IPS DF 4.7 (cell line): ENCODE data around the gene MT1HL1.
"Not testable (repeated sequence)": the region's sequence is repeated elsewhere in the genome, so short reads cannot be mapped to it uniquely, and the experiment has no call there.

Source experiments
- DNase-seq: peaks from one replicate; pipeline ENCODE4 v3.0.0-alpha.2; 2013; ENCODE audit warnings: low spot score; ENCODE audit errors: extremely low read depth

Gene MT1HL1

GRCh38 chr1:237018896-237019295 is 14.7 kb upstream of the MT1HL1 start:
- DNase-seq: no peak

GRCh38 chr1:237016626-237017025 is 12.4 kb upstream of the MT1HL1 start:
- peak; percentile 44 for DNase-seq

GRCh38 chr1:237013608-237014007 is 9.4 kb upstream of the MT1HL1 start:
- DNase-seq: no peak

GRCh38 chr1:237012788-237013383 is 8.6 kb upstream of the MT1HL1 start:
- DNase-seq: no peak

GRCh38 chr1:237012361-237012760 is 8.1 kb upstream of the MT1HL1 start:
- DNase-seq: no peak

GRCh38 chr1:237011432-237011831 is 7.2 kb upstream of the MT1HL1 start:
- DNase-seq: no peak

- no peak for DNase-seq
Measured at GRCh38 chr1:237009611-237010010, 5.4 kb upstream of the MT1HL1 start.

GRCh38 chr1:237007147-237007881 is 3.1 kb upstream of the MT1HL1 start:
- DNase-seq: no peak

- DNase-seq: no peak
Measured at GRCh38 chr1:237005674-237006073, 1.4 kb upstream of the MT1HL1 start.

- DNase-seq: no peak
Measured at GRCh38 chr1:237003516-237003915, 725 bp downstream of the MT1HL1 start.

GRCh38 chr1:237000191-237000590 is 4.0 kb downstream of the MT1HL1 start:
- no peak for DNase-seq

- DNase-seq: no peak
Measured at GRCh38 chr1:236998546-236998945, 5.7 kb downstream of the MT1HL1 start.

GRCh38 chr1:236997882-236998281 is 6.4 kb downstream of the MT1HL1 start:
- DNase-seq: no peak

- no peak for DNase-seq
Measured at GRCh38 chr1:236997361-236997760, 6.9 kb downstream of the MT1HL1 start.

- no peak for DNase-seq
Measured at GRCh38 chr1:236994450-236994849, 9.8 kb downstream of the MT1HL1 start.

- DNase-seq: no peak
Measured at GRCh38 chr1:236992449-236992848, 11.8 kb downstream of the MT1HL1 start.

- no peak for DNase-seq
Measured at GRCh38 chr1:236990052-236990445, 14.2 kb downstream of the MT1HL1 start.

GRCh38 chr1:236989290-236990051 is 14.8 kb downstream of the MT1HL1 start:
- DNase-seq: no peak

- no peak for DNase-seq
Measured at GRCh38 chr1:236983818-236984217, 20.4 kb downstream of the MT1HL1 start.

- no peak for DNase-seq
Measured at GRCh38 chr1:236982380-236982779, 21.9 kb downstream of the MT1HL1 start.

GRCh38 chr1:236981431-236981830 is 22.8 kb downstream of the MT1HL1 start:
- not testable (repeated sequence) for DNase-seq

GRCh38 chr1:236980673-236981072 is 23.6 kb downstream of the MT1HL1 start:
- no peak for DNase-seq
